KOPT-K1 (cell line): ENCODE results near the gene SLC49A4.

Experiments used
- H3K27ac ChIP-seq: fragments of 200-600 bp; sonication (generic); 2 replicates; pipeline ENCODE4 v1.5.1; 2016; ENCODE audit warnings: antibody characterized with exemption, mild to moderate bottlenecking, low read depth, low read length; ENCODE audit not compliant: poor library complexity, severe bottlenecking
- H3K36me3 ChIP-seq: fragments of 200-600 bp; sonication (generic); 2 replicates; pipeline ENCODE4 v1.5.1; 2017; ENCODE audit warnings: antibody characterized with exemption, mild to moderate bottlenecking, low read length, moderate library complexity; ENCODE audit not compliant: insufficient read depth
- H3K9me3 ChIP-seq: fragments of 200-600 bp; sonication (generic); 2 replicates; pipeline ENCODE4 v1.5.1; 2017; ENCODE audit warnings: antibody characterized with exemption, low read length, mild to moderate bottlenecking; ENCODE audit not compliant: insufficient read depth, poor library complexity, severe bottlenecking

Gene SLC49A4

DNA sequence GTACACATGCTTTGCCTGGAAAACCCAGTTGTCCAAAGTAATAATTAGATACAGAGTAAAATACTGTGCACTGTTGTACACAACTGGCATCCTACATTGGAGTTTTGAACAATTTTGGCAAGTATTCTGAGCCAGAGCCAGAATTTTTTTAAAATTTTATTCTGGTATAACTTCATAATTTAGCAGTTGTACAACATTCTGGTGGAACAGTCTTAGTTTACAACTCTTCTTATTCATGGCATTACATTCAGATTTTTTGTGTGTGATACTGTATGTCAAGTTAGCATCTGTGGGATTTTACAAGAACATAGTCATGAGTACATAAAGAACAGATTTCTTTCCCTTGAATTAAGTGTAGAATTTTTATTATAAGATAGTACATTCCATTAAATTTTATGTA, 67.5 kb downstream of the SLC49A4 start:
- Histone ChIP-seq H3K36me3 (no peaks in the 10 kb centered on the region), H3K27ac (no peak overlapping the region), H3K9me3 (no peaks in the 10 kb centered on the region)

DNA sequence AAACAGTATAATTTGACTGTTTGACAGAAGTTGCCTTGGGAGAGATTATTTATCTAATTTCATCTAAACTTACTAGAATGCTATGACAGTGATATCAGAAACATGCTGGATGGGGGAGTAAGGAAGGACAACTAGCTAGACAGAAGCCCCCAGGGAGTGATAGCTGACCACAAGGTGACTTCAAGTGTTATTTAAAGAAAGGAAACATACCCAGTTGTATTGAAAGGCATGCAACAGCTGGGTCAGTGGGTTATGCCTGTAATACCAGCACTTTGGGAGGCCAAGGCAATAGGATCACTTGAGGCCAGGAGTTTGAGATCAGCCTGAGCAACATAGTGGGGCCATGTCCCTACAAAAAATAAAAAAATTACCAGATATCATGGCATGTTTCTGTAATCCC, 69.6 kb downstream of the SLC49A4 start:
- Histone ChIP-seq H3K9me3 (no peaks in the 10 kb centered on the region), H3K27ac (no peak overlapping the region), H3K36me3 (no peaks in the 10 kb centered on the region)

DNA sequence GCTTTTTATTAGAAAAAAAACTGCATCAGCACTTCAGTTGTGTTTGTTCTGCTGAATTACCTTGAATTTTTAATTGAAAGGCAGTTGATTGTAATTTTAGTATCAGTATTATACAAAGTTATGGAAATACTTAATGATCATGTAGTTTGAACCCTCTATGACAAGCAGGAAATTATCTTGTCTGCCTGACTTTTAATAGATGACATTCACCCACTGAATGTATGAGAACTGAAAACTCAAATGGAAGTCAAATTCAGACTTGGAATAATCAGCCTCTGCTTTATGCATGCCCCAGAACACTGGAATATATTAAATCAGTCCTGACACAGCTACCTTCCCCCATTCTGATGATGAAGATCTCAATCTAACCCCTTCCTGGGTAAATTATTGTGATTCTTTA, 73.5 kb downstream of the SLC49A4 start:
- Histone ChIP-seq H3K27ac (no peak overlapping the region), H3K9me3 (no peaks in the 10 kb centered on the region), H3K36me3 (no peaks in the 10 kb centered on the region)

DNA sequence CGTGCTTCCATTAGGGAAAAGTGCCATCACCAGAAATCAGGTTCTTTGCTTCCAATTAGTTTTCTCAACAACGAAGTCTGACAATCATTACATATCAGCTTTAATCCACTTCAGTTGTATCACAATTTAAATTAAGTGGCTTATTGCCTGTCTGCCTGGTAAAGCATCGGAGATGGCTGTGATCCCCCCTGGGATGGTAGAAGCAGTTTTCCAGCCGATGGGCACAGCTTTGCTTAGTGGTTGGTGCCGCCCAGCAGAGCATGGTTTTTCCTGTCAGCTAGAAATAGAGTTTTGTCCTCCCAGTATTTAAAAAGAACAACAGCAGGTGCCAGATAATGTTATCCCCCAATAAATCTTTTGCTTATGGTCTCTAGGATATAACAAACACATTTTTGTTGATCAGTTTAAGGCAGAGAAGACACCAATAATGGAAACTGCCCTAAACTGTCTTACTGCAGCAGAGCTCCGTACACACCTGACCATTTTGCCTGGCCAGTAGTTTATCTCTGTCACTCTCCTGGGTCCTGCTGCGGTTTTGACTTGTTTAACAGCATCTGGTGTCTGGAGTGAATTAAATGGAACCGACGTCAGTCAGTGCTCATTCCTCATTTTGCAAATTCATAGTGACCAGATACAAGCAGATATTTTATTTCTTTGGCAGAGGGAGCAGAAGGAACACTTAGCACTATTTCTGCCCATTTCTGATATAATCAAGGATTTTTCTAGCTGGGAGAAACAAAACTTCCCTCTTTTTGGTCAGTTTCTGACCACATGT, 79.1 kb downstream of the SLC49A4 start:
- no peaks in the 10 kb centered on the region; the same call in 1 of the 2 replicates for H3K36me3 ChIP-seq
- H3K27ac ChIP-seq: no peak overlapping the region
- peaks cover 5% of the 10 kb centered on the region for H3K9me3 ChIP-seq

DNA sequence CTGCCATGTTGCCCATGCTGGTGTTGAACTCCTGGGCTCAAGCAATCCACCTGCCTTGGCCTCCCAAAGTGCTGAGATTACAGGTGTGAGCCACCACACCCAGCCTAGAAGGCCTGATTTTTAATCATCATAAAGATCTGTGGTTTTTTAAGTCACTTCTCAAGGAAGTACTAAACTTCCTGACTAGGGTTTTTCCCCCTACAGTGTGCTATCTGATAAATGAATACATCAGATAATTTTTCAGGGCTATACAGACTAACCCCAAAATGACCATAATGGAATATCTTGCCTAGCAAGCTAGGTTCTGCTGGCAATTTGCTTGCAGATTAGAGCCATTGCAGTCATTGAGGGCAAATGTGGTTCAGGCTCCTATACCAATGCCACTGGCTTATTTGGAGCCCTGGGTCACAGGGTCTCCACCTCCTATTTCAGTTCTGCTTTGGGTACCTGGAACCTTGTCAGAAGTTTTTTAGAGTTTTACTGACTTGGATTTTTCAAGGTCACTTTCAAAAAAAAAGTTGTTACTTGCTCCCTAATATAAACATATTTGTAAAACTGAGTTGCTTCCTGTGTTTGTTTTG, 80.8 kb downstream of the SLC49A4 start:
- H3K9me3 ChIP-seq: peaks cover 5% of the 10 kb centered on the region
- no peaks in the 10 kb centered on the region; the same call in 1 of the 2 replicates for H3K36me3 ChIP-seq
- H3K27ac ChIP-seq: no peak overlapping the region

DNA sequence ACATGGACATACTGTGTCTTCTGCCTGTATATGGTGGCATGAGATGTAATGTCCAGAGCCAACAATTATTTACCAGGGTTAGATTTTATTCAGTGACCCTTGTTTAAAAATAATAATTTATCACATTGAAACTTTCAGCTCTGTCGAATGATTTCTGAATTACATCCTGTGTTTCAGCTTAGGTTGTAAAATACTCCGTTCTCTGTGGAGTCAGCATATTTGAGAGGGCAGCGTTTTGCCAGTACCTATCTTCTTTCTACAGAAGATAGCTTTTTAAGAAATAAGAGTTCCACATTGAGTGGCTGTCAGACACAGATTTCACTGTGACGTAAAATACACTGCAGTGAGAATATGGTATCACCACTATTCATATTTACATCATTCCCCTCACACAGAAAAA, 85.3 kb downstream of the SLC49A4 start:
- Histone ChIP-seq H3K36me3 (no peaks in the 10 kb centered on the region), H3K27ac (no peak overlapping the region), H3K9me3 (peaks cover 4% of the 10 kb centered on the region)

DNA sequence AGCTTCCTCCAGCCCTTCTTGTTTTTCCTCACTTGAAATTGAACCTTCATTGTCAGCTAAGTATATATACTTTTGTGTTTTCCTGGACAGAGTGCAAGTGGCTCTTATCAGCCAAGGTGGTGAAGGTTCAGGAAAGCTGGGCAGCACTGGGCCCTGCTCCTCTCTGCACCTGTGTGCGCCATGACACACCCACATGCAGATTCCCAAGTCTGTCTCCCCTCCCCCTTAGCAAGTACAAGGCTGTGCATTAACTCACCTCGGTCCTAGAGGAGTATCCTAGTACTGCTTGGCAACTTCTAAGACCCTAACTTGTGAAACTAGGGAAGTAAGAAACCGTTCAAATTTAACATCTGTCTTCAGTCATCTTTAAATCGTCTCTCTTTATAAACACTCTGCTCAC, 85.8 kb downstream of the SLC49A4 start:
- Histone ChIP-seq H3K9me3 (no peaks in the 10 kb centered on the region), H3K27ac (no peak overlapping the region), H3K36me3 (no peaks in the 10 kb centered on the region)

DNA sequence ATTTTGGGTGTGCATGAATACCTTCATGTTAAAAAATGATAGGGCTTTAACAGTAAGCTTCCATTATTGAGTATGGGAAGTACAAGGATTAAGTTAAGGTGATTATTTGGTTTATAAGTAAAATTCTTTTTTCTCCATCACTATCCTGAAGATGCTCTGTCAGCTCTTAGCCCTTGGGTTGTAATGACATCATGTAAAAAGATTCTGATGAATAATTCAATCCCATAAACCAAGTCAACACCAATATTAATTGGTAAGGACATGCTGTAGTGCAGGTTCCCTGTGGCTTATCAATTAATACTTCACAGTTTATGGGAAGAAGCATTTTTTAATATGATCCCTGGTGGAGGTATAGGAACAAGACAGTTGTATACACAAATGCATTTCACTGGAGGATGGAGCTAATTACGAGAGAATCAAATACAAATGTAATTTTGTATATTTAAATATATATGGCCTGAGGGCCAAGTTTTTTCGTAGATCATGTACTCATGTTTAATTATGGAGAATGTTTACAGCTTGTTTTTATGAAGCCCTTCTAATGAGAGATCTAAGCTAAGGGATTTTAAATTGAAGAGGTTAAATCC, 87.6 kb downstream of the SLC49A4 start:
- no peak overlapping the region for H3K27ac ChIP-seq
- no peaks in the 10 kb centered on the region for H3K9me3 ChIP-seq
- H3K36me3 ChIP-seq: no peaks in the 10 kb centered on the region

DNA sequence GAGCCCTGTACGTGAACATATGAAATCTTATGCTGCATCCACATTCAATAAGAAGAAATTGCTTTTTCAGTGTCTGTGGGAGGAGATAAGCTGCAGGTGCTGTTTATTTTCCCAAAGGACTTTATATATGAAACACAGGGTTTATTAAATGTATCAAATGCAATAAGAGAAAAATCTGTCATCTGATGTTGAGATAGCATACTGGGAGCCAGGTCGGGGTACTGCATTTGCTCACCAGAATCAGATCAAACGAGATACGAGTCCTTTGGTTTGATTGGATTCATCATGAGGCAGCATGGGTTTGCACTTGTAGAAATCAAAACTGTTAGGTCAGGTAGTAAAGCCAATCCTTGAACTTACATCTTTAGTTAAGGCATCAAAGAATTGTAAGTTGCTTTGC, 91.4 kb downstream of the SLC49A4 start:
- H3K27ac ChIP-seq: no peak overlapping the region
- H3K9me3 ChIP-seq: no peaks in the 10 kb centered on the region
- no peaks in the 10 kb centered on the region for H3K36me3 ChIP-seq

DNA sequence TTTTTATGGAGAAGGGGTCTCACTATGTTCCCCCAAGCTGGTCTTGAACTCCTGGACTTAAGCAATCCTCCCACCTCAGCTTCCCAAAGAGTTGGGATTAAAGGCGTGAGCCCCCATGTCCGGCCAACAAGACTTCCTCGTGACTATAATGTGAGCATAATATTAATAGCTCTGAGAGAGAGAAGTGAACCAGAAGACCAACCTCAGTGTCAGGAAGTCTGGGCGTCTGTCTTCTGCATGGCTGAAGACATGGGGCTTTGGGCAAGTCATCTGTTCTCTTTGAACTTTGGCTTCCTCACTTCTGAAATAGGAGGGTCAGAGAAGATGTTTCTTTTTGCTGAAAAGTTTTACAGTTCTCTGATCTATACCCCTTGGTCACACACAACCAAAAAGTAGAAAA, 92.1 kb downstream of the SLC49A4 start:
- no peaks in the 10 kb centered on the region for H3K9me3 ChIP-seq
- no peak overlapping the region for H3K27ac ChIP-seq
- no peaks in the 10 kb centered on the region for H3K36me3 ChIP-seq

DNA sequence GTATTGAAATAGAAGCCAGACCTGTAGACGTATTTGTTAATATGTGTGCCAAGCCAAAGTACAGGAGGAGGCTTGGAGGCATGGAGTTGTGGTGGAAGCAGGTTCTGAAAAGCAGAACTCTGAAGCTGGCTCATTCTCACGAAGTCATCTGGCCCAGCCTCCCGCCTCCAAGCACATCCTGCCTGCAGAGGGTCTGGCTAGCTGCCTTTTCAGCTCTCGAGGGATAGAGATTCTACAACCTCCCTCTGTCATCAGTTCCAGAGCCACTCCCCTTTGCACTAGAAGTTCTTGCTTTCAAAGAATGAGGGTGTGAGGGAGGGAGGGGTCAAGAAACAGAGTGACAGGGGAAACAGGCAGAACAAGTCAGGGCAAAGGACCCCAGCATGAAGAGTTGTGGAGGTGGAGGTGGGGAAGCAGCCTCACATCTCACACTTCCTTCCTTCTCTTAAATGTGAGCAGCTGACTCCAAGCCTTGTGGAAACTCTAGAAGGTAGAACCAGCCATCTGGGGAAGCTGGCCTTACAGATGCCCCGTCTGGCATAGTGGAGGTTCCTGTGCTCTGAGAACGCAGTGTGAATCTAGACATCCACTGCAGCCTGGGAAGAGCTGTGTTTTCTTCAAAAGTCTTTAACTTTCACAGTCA, 95.3 kb downstream of the SLC49A4 start:
- Histone ChIP-seq H3K36me3 (no peaks in the 10 kb centered on the region), H3K9me3 (no peaks in the 10 kb centered on the region), H3K27ac (no peak overlapping the region)

DNA sequence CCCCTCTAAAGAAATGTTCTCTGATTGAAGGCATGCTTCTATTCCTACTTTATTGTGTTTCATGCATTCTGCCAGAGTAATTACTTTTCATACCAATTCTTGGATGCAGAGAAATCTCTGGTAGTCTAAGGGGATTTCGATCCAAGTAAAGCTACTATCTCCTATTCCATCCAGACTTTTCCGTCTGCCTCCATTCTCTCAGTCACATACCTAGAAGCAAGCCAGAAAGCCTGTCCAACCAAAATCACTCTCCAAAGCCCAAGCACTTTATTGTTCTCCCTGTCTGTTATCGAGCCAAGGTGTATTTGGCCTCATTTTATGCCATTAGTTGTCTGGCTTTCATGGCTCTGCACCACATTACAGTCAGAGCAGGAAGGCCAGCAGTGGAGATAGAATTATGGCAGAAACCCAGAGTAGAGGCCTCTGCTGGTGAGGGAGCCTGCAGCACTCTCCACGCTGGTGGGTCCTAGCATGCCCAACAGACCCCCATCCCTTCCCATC, 95.9 kb downstream of the SLC49A4 start:
- Histone ChIP-seq H3K36me3 (no peaks in the 10 kb centered on the region), H3K27ac (no peak overlapping the region), H3K9me3 (no peaks in the 10 kb centered on the region)

DNA sequence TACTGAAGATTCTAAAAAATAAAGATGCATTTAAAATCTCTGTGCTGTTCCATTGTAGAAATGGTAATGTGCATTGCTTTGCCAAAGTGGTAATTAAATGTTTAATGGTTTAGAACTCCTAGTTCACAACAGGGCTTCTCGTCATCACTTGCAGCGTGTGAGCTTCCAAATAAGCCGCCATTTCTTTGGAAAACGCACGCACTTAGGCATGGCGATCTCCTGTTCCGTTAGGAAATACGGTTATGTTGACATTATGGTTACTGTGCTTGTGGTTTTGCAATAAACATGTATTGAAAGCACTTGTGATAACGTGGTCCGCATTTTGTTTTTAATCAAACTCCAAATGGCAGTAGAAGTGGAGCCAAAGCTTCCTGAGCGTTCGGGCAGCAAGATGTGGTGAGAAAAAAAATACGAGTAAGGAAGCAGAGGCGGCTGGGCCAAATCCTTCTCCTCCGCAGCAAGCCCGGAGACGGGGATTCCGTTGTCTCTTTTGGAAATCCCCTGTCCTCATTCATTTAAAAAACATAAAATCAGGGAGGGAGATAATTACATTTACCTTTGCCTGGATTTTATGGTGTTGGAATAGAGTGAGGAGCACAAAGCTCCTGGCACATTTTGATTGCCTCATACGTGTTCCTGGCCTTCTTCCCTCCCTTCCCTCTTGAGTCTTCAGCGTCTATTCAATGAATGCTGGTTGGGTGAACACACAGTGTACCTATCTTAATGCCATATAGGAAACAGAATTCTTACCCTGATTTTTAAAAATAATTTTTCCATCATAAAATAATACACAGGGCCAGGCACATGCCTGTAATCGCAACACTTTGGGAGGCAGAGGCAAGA, 97.5 kb downstream of the SLC49A4 start:
- Histone ChIP-seq H3K36me3 (no peaks in the 10 kb centered on the region), H3K9me3 (no peaks in the 10 kb centered on the region), H3K27ac (no peak overlapping the region)

DNA sequence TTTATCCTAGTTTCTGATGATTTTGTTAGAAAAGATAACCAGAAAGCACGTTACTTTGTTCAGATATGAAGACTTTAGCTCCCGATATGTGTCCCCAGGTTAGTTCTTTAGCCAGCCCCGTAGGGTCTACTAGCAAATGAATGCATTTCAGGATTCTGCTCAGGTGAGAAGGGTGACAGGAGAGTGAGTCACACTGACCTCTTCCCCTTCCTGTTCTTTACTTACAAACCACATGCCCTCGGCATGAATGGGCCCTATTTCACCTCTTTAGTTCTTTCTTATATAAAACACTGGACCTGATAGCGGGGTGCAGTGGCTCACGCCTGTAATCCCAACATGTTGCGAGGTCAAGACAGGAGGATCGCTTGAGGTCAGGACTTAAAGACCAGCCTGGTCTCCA, 98.4 kb downstream of the SLC49A4 start:
- Histone ChIP-seq H3K9me3 (no peaks in the 10 kb centered on the region), H3K36me3 (no peaks in the 10 kb centered on the region), H3K27ac (no peak overlapping the region)
